NCI-H2107 (cell line): ENCODE results near the gene TMEM87A.

Experiments used
- DNase-seq: peaks from one replicate; lab custom pipeline; 2025; lab: John Stamatoyannopoulos, UW

Gene TMEM87A

GRCh38 chr15:42202653-42203052 is 70.6 kb downstream of the TMEM87A start:
- DNase-seq, result no peak

- DNase-seq, result no peak
Observed at GRCh38 chr15:42201801-42202200, 71.4 kb downstream of the TMEM87A start.

DNA sequence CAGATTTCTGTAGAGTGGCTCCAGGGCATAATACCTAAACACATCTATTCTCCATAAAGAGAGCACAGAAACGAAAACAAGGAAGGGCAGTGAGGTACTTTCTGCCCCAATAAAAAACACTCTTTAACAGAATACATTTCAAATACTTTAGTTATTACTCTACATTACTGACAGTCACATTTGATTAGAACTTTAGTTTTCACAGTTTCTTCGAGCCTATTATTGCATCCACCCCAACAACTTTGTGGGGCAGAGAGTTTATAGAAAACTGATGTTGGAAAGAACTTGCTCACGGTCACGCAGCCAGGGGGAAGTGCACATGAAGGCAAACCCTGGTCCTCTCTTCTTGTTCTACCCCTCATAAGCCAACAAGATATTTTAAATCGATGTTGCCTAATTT is 74.1 kb downstream of the TMEM87A start:
- no peak for DNase-seq

DNA sequence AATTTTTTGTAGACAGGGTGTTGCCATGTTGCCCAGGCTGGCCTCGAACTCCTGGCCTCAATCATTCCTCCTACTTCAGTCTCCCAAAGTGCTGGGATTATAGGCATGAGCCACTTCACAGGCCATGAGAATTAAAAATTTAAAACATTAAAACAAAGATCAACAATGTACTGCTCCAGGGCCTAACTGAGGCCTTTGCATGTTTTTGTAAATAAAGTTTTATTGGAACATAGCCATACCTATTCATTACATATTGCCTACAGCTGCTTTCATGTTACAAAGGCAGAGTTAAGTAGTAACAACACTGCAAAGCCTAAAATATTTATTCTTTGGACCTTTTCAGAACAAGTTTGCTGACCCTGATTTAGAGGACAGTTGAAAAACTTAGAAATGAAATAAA is 74.7 kb downstream of the TMEM87A start:
- no peak for DNase-seq

DNA sequence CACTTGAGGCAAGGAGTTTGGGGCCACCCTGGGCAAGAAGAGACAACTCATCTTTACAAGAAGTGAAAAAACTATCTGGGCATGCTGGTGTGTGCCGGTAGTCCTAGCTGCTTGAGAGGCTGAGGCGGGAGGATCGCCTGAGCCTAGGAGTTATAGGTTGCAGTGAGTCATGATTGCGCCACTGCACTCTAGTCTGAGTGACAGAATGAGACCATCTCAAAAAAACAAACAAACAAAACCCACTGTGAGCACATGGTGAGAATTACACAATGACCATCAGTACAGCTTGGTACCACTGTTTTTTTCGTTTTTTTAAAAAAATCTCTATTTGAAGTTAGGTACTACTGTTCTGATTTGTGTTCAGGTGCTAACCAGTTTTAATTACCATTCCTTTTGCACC is 78.7 kb downstream of the TMEM87A start:
- no peak for DNase-seq

- no peak for DNase-seq
Observed at GRCh38 chr15:42193383-42193782, 79.8 kb downstream of the TMEM87A start.

DNA sequence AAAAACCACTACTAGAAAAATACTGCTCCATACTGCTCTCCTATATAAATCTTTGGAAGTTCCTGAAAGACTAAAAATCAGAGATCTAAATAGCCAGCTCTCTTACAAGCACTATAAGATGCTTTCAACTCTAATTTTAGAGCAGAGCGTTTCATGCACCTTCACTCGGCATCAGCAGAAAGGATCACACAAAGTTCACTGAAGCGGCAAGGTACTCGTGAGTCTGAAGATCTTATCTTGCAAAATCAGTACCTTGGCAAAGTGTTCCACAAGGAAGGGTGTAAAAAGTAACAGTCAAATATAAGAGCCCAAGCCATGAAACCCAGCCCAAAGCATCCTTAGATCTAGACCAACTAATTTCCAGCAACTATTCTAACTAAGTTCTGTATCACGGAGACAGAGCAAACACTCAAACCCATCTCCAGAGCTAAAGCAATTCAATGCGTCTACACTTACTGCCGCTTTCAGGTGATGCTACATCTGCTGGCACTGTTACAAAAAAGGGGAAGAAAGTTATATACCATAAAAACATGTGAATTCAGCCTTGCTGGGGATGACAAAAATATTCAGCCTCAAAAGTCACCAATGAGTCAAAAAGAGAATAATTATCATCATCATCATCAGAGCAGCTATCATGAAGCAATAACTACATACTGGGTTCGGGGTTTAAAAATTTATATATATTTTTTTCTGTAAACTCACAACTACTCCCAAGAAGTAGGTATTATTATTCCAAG is 81.5 kb downstream of the TMEM87A start:
- no peak for DNase-seq

GRCh38 chr15:42190370-42190769 is 82.9 kb downstream of the TMEM87A start:
- no peak for DNase-seq

DNA sequence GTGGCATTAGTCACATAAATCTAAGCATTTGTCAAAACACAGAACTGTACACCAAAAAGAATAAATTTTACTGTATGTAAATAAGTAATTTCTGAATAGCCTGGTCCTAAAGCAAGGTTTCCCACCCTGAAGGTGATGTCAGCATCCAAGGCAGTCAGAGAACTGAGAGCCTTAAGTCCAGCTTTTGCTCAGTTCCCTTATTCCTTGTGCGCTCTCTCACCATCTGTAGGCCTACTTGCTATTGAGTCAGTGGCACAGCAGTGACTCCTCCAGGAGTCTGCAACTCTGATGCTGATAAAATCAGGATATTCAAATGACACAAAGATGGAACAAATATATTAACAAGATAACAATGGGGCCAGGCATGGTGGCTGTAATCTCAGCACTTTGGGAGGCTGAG is 87.4 kb downstream of the TMEM87A start:
- no peak for DNase-seq

GRCh38 chr15:42184736-42185135 is 88.5 kb downstream of the TMEM87A start:
- DNase-seq, result no peak

DNA sequence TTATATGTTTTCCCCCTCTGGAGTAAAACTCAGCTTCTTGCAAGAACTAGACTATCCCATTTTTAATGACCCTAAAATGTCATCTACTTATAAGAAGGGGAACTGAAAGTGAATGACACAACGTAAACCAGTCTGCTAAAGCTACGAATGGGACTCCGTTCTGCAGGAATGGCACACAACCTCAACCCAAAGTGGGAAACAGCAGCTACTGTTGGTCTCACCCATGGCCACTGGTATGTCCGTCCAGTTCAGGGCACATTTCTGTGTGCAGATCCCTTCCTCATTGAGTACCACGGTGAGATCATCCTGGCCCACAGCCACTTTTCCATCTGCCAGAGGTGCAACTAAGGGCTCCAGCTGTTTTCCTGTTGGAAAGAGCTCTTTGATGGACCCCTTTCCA is 88.9 kb downstream of the TMEM87A start:
- DNase-seq, result no peak

DNA sequence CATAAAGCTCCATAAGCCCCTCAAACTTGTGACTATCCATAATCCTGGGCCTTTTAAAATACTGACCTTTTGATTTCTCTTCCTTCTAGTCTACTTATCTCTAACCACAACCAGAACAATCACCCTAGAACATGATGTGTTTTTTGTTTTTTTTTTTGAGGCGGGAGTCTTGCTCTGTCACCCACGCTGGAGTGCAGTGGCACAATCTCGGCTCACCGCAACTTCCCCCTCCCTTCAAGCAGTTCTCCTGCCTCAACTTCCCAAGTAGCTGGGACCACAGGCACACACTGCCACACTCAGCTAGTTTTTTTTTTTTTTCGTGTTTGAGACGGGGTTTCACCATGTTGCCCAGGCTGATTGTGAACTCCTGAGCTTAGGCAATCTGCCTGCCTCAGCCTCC is 90.3 kb downstream of the TMEM87A start:
- no peak for DNase-seq

GRCh38 chr15:42182328-42182886 is 90.8 kb downstream of the TMEM87A start:
- no peak for DNase-seq

GRCh38 chr15:42178056-42178455 is 95.2 kb downstream of the TMEM87A start:
- no peak for DNase-seq

DNA sequence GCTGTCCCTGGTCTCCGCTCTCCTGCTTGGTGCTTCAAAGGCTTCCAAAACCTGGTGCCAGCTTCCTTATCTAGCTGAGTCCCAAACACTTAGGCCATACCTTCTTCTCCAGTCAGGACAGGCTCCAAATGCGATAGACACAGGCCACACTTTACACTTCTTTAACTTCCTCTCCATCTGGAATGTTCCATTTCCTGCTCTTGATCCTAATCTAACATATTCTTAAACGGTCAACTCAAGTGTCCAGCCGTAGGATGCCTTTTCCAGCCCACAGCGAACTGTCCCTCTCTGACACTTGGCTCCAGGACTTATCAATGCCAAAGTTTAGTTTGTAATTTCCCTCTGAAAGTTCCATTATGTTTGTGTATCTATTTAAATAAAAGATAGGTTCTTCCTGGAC is 97.6 kb downstream of the TMEM87A start:
- DNase-seq, result no peak

GRCh38 chr15:42172475-42172874 is 100.8 kb downstream of the TMEM87A start:
- DNase-seq, result no peak

GRCh38 chr15:42171795-42172194 is 101.4 kb downstream of the TMEM87A start:
- no peak for DNase-seq

GRCh38 chr15:42171122-42171521 is 102.1 kb downstream of the TMEM87A start:
- DNase-seq, result no peak

DNA sequence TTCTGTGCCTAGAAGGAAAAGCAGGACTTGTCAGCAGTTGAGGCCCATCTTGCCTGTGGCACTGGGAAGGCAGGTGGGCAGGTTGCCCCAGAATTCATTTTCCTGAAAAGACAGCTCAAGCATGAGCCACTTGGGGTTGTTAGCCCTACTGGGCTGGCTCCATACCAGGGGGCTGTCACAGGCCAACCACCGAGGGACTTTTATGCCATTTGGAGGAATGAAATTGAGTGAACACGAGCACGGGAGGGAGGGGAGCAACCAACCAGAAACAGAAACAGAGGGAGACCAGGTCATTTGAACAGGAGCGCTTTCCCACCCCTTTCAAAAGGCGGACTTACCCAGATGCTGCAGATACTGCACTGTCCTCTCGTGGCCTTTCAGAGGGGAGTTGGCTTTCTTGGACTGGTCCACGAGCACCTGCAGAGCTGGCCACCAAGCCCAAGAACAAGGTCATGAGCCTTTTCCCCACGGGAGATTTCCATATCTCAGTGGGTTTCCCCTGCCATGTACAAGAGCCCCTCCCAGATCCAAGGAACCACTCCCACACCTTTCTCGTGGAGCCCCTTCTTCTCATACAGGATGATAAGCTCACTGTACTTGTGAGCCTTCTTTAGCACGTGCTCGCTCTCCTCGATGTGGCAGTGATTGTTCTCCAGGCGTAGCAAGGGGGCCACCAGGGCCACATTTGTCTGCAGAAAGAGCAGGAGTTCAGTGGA is 106.8 kb downstream of the TMEM87A start:
- no peak for DNase-seq

DNA sequence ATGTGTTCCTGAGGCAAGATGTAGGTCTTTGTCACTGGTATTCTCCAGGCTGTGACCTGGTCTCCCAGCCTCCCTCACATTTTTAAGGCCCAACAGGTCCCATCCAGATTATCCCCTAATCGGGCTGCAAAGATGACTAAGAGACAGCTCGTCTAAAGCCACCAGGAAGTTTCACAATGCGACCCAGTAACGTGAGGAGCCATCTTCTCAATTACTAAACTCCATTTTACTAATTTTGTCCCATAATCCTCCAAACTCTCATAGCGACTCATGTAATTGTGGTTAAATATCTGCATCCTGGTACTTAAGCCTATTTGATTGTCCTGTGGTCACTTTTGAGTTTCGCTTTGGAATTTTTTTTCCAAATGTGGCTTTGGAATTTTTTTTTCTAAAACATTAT is 108.1 kb downstream of the TMEM87A start:
- DNase-seq, result no peak

GRCh38 chr15:42163947-42164550 is 109.2 kb downstream of the TMEM87A start:
- no peak for DNase-seq

DNA sequence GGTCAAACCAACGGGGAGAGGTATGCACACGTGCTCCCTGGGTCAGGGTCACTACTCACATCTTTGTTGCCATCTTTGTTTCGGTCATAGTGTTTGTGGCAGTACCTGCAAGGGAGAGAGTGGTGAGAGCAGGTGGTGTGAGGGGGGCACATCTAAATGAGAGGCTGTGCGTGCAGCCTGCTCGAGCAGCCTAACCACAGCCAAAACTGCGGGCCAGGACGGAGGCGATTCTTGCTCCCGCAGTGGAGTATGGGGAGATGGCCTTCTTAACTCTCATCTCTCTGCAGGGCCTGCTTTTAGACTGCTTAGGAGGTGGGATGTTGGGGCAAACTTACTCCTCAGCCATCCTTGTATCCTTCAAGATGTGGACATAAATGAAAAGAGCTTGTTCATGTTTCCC is 109.9 kb downstream of the TMEM87A start:
- no peak for DNase-seq
